HepG2 (cell line): ENCODE measurements around the gene LDLRAD3.

Experiments
- CTCF ChIP-seq: sonication (generic); formaldehyde crosslinking; IDR thresholded peaks from 2 replicates; pipeline ENCODE4 v1.5.0; 2020; ENCODE audit warnings: mild to moderate bottlenecking, missing genetic modification reagents, moderate library complexity
- EP300 ChIP-seq, 3 experiments: sonication (generic) in 1 of 3; formaldehyde crosslinking in 1 of 3; IDR thresholded peaks; 2 replicates each; pipeline versions ENCODE4 v1.5.1 to v1.6.1; 2011 to 2020; ENCODE audit warnings: low read depth in 2 of 3, low read length in 2 of 3, borderline replicate concordance in 1 of 3, improper control_type of control experiment in 1 of 3, mild to moderate bottlenecking in 1 of 3, missing genetic modification reagents in 1 of 3, moderate library complexity in 1 of 3
- FOSL1 ChIP-seq: sonication (generic); formaldehyde crosslinking; IDR thresholded peaks from 2 replicates; pipeline ENCODE4 v1.9.0; 2021; ENCODE audit warnings: missing genetic modification reagents, borderline replicate concordance
- HMG20B ChIP-seq: conservative IDR thresholded peaks from 2 replicates; pipeline ENCODE4 v1.6.1; 2016; ENCODE audit warnings: missing genetic modification reagents, missing compliant biosample characterization
- HMGXB4 ChIP-seq, 2 experiments: sonication (generic) in 1 of 2; formaldehyde crosslinking in 1 of 2; IDR thresholded peaks; 2 replicates each; pipeline versions ENCODE4 v1.4.0 to v1.6.1; 2018 to 2020; ENCODE audit warnings: missing genetic modification reagents in 2 of 2, borderline replicate concordance in 1 of 2, low read depth in 1 of 2, mild to moderate bottlenecking in 1 of 2, missing biosample characterization in 1 of 2
- RAD51 ChIP-seq: fragments of 450-650 bp; IDR thresholded peaks from 2 replicates; pipeline ENCODE4 v1.6.1; 2016; ENCODE audit warnings: borderline replicate concordance
- SMAD1 ChIP-seq: sonication (generic); formaldehyde crosslinking; IDR thresholded peaks from 2 replicates; pipeline ENCODE4 v1.4.0; 2020; ENCODE audit warnings: missing genetic modification reagents, low read depth, mild to moderate bottlenecking, borderline replicate concordance
- TOE1 ChIP-seq: sonication (generic); formaldehyde crosslinking; IDR thresholded peaks from 2 replicates; pipeline ENCODE4 v1.4.0; 2020; ENCODE audit warnings: mild to moderate bottlenecking, missing genetic modification reagents
- ZFP36 ChIP-seq: fragments of 150-350 bp; IDR thresholded peaks from 2 replicates; pipeline ENCODE4 v1.6.1; 2018; ENCODE audit warnings: borderline replicate concordance, low read length, low read depth; ENCODE audit not compliant: partially characterized antibody

GRCh38 chr11:36258730-36259360 is 315.0 kb downstream of the LDLRAD3 start:
- TF ChIP-seq CTCF (CRISPR knock-in tag) (peak; percentile 75), HMGXB4 (CRISPR knock-in tag; IDR thresholded peaks at IDR 0.05; ENCODE audit: borderline replicate concordance in 1 of 2, low read depth in 1 of 2) (no peak), FOSL1 (CRISPR knock-in tag) (no peak), EP300 (IDR thresholded peaks at IDR 0.05; ENCODE audit: low read depth in 2 of 2, low read length in 2 of 2) (no peak), EP300 (CRISPR knock-in tag; IDR thresholded peaks at IDR 0.05; ENCODE audit: borderline replicate concordance) (no peak), ZFP36 (no peak), RAD51 (no peak), TOE1 (CRISPR knock-in tag) (no peak), HMG20B (CRISPR knock-in tag) (no peak), SMAD1 (CRISPR knock-in tag) (no peak)
